GM19023 (cell line): ENCODE results near the gene SLC7A14.

Experiments used
- ATAC-seq: cut with Tn5 transposase; IDR thresholded peaks from one replicate; pipeline ENCODE4 v1.9.1; 2021; ENCODE audit warnings: mild to moderate bottlenecking, moderate library complexity; ENCODE audit not compliant: unreplicated experiment

The SLC7A14 gene

DNA sequence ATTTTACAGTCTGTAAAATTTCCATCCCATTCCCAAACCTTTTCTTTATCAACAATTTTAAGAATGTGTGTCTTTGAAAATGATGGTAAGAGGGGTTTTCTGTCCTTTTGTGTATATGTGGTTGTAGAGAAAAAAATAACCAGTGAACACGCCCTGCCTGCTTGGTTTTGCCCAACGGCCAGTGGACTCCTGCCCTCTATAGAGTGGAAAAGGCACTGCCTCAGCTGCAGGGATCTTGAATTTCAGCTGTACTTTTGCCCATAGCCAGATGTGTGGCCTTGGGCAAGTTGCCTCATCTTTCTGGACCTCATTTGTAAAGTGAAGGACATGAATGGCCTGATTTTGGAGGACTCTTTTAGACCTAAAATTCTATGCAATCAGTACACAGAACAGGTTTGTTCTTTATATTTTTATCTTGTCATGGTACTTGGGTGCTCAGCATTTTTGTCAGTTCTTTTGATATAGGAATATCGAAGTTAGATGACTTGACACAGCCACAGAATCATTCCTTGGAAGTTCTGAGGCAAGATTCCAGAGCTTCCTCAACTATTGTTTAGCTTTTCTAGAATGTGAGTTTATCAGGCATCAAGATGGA lies 86.2 kb downstream of the SLC7A14 start:
- ATAC-seq, result no peak

DNA sequence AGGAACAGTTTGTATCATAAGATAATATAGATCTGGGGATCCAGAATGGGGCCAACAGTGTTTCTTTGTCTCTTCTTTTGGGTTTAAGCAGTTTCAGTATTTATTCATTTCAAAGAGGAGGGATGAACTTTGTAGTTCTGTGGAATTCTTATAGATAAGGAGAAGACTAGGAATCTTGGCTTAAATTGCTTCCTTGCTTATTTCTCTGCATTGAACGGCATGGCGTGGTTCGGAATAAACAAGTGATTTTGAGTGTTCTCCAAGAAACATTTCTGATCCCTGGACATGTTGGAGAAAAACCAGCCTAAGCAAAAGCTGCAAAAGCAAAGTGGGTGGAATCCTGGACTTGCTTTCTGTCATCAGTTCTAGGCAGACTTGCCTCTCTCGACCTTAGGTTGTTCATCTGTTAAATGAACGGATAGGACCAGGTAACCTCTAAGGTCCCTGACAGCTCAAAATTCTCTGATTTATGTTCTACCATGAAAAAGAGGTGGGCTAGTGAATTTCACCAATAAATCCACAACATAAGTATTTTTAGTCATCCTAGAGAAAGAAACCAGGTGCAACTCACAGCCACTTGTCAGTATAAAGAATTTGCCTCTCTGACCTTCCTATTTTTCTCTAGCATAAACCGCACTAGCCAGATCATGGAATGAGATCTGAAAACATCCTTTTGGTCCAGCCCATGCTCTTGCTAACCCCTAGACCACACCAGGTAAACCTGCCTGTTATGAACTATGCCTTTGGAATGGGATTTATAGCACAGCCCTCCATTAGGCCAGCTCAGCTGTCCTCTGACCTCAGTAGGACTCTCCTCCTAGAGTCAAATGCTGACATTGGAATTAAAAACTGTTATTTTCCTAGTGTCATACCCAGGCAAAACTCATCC lies 88.4 kb downstream of the SLC7A14 start:
- no peak for ATAC-seq

DNA sequence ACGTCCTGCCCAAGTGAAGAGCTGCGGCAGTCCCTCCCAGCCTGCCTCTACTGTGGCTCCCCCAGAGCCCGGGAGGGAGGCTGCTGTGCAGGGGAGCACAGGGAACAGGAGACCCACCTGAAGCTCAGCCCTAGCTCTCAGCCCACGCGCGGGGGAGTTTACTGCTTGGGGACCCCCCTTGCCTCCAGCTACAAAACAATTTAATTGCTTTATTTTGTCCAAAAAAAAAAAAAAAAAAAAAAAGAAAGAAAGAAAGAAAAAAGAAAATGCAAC lies 89.1 kb downstream of the SLC7A14 start:
- no peak for ATAC-seq

DNA sequence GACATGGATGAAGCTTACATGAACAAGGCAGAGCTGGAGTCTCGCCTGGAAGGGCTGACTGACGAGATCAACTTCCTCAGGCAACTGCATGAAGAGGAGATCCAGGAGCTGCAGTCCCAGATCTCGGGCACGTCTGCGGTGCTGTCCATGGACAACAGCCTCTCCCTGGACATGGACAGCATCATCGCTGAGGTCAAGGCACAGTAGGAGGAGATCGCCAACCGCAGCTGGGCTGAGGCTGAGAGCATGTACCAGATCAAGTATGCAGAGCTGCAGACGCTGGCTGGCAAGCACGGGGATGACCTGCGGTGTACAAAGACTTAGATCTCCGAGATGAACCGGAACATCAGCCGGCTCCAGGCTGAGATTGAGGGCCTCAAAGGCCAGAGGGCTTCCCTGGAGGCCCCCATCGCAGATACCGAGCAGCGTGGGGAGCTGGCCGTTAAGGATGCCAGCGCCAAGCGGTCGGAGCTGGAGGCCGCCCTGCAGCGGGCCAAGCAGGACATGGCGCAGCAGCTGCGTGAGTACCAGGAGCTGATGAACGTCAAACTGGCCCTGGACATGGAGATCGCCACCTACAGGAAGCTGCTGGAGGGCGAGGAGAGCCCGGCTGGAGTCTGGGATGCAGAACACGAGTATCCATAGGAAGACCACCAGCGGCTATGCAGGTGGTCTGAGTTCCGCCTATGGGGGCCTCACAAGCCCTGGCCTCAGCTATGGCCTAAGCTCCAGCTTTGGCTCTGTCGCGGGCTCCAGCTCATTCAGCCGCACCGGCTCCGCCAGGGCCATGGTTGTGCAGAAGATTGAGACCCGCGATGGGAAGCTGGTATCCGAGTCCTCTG lies 89.6 kb downstream of the SLC7A14 start:
- no peak for ATAC-seq

DNA sequence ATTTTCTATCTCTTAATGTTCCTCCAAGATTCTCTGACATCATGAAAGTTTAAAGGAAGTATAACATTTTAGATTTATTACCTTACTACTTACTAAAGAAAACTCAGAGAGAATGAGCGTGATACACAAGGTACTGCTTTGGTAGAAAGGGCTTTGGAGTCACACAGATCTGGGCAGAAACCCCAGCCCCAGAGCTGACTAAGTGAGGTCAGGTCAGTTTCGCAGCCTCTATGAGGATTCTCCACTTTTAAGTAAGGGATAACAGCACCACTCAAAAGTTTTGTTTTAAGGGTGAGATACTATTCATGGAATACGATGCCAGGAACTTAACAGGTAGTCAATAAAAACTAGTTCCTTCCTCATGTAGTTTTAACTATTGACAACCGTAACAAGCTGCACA lies 91.1 kb downstream of the SLC7A14 start:
- no peak for ATAC-seq

DNA sequence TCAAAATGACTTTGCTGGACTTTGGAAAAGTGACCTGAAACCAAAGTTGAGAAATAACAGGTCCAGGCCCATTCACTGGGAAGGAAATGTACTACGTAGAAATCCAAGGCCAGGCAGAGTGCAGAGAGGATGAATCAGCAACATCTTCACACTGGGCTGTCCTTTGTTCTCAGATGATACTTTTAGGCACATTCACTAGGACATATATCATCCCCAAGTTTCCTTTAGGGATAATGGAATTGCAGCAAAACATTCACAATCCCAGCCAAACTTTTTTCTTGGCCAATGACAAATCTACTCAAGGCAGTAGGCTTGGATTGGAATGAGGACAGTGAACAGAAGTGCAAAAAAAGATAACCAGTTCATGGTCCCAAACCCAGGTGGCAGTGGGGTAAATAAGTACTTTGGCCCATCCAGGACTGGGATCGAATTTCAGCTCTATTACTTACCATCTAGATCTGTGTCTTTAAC lies 92.1 kb downstream of the SLC7A14 start:
- ATAC-seq, result no peak

DNA sequence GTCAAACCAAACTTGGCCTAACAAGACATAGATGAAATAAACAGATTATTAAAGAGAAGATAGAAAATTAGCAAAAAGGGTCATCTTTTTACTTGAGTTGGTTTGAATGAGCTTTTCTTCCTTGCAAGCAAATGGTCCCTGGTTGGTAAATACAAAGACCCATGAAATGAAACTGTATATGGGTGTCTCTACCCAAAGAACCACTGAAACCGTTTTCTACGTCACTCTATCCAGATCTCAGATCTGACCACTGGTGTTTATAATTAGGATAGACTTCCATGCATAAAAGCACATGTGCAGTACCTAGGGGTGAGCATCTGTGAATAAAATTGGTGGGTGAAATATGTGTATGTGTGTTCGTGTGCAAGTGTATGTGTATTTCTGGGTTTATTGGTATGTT lies 94.0 kb downstream of the SLC7A14 start:
- ATAC-seq, result no peak

DNA sequence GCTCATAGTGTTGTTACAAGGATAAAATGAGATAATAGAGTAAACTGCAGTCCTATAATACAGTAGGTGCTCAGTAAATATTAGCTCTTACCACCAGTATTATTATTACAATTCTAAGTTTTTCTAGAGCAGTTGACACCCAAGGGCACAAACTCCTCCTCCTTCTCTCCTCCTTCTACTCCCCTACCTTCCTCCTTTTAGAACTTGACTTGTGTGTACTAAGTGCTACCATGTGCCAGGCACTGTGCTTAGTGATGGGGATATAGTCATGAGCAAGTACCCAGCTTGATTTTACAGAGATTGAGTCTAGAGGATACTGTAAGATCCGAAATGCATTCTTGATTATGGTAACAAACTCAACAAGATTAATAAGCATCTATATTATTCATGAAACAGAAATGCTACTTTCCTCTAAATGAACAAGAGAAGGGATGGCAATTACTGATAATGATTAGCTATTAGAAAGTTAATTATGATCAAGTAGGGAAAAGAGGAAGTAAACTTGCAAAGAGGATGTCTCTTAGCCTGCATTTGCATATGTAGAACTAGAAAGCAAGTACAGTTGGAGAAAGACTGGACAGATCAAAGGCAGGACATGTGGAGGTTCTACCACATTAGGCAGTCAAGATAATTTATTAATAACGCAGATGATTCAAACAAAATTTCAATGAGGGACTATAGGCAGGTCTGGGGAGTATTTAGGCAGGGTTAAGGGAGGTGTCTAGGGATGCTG lies 94.9 kb downstream of the SLC7A14 start:
- ATAC-seq, result no peak

DNA sequence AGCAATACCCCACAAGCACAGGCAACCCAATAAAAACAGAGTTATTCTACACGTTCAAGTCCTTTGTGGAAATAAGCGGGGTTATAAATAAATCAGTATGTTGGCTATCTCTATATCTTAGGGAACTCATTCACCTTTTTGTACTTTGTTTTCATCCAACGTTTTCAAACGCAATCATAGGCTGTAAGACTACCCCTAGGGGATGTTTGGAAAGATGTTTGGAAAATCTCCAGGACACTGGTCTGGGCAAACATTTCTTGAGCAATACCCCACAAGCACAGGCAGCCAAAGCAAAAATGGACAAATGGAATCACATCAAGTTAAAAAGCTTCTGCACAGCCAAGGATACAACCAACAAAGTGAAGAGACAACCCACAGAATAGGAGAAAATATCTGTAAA lies 97.1 kb downstream of the SLC7A14 start:
- no peak for ATAC-seq

DNA sequence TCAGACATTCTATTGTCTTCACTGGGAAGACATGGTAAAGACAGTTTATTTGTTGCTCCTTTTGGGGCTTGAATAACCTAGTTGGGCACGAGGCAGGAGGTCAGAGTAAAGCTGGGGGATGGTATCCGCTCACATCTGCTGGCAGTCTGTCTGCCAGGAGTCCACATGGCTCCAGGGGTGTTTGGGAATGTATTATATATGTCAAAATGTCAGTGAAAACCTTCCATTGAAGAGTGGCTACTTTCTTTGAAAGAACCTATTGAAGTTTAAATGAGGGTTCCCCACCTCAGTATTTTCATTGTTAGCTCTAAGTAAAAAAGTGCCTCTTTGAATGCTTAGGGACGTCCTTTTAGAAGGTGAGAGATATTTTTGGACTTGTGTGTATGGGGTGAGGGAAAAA lies 98.8 kb downstream of the SLC7A14 start:
- ATAC-seq, result no peak

DNA sequence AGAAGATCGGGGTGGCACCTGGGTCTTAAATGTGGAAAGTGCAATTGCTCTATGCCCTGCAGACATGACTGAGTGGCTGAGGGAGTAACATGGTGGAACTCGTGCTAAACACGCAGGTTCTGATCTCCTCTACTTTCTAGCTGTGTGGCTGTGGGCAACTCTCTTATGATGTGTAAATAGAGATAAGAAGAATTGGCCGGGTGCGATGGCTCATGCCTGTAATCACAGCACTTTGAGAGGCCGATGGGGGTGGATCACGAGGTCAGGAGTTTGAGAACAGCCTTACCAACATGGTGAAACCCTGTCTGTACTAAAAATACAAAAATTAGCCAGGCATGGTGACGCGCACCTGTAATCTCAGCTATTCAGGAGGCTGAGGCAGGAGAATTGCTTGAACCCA lies 99.5 kb downstream of the SLC7A14 start:
- ATAC-seq, result no peak

DNA sequence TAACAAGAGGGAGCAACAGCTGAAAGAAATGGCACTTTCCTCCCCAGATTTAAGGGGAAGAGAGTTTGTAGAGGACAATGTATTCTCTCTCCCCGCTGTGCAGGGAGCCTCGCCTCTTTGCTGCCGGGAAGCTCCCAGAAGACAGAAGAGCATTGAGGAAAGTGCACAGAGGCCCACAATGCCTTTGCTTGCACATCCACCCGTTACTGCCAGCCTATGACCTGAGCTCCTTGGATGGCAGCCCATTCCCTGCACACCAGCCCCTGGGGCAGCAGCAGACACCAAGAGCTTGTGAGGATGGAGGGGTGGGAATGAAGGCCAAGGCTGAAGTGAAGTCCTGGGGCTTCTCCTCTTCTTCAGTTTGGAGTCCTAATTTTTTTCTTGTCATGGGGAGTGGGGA lies 100.2 kb downstream of the SLC7A14 start:
- no peak for ATAC-seq

DNA sequence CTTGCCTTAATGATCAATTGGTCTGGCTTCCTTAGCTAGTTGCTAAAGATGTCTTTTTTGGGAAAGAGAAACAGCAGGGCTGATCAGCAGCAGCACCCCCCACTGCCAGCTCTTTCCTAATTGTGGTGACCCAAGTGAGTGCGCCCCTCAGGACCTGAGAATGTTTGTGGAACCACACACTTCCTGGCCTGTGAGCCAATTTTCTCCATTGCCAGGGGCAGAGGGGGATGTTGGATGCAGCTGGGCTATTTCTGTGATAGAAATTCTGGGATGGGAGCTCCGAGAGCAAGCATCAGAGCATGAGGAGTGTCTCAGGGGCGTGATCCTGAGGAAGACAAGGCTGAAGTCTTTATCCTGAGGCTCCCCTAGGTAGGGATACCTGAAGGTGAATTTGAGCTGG lies 100.6 kb downstream of the SLC7A14 start:
- no peak for ATAC-seq

DNA sequence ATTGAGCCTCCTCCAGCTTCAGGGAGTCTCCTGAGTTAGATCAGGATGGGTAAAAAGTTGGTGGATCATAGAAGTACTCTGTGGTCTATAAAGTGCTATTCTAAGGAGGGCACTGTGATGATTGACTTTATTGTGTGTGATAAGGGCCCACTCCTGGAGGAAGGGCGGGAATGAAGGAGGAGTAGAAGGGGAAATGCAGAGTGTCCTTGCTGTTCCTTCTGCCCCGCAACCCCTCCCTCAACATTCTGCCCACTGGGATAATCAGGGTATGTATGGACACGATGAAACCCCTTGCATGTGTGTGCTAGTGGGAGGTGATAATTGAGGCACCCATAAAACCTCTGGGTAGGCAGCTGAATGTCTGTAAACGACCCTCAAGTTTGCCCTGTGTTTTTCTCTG lies 101.0 kb downstream of the SLC7A14 start:
- no peak for ATAC-seq

DNA sequence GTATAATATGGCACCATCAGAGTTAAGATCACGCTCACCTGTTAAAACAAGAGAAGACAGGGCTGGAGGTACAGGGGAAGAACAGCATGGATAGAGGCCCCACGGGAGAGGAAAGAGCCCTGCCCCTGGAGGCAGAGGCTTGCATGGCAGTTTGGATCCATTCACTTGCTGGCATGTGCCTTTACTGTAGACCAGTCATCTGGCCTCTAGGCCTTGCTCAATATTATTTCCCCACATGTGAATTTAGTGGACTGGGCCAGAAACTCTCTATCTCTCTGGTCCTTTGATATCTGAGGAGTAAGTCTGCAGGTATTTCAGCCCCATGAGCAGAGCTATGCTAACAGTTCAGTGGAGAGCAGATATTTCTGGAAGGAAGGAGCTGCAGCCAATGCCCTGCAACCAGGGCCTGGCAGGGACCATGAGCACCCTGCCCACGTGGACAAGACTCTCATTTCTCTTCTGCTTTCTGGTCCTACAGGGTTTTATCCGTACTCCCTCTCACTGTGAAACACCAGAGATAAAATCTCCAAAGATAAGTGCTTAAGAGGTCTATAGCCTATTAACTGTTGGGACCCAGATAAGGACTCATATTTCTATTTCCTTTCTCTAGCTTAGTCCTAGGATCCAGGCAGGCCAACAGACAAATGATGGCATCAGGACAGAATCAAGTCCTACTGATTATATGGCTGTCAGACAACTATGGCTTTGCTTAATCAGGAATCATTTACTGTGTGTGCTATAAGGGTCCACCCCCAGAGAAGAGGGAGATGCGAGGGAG lies 102.2 kb downstream of the SLC7A14 start:
- no peak for ATAC-seq

DNA sequence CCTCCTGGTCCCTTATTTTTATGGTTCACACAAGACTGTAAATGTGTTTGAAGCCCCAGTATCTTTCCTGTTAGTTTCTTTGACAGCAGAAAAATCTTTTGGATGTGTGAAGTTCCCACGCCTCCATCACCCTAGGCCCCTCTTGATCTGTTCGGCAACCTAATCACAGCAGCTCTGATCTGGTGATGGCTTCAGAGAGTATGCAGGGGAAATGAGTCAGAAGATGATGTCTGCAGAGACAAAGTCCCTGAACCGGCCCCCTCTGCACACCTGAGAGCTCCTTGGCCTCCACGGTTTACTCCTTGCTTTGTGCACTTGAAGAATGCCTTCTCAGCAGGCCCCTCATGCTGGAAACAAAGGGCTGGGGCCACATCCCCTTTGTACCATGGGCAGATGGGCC lies 103.7 kb downstream of the SLC7A14 start:
- no peak for ATAC-seq

DNA sequence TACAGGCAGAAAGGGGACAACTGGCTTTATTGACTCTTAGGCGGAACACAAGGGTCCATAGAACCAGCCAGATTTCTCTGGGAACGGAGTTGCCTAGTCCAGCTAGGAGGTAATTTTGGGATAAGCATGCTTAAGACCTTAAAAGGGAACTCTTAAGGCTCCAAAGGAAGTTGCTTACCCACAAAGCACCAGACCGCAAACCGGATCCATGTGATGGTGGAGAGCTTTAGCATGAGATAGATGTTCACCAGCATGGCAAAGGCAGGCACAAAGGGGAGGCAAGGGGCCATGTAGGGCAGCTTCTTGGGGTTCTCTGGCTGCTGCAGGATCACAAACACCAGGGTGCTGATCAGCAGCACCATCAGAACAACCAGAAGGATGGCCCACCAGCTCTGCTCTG lies 105.8 kb downstream of the SLC7A14 start:
- ATAC-seq, result no peak

DNA sequence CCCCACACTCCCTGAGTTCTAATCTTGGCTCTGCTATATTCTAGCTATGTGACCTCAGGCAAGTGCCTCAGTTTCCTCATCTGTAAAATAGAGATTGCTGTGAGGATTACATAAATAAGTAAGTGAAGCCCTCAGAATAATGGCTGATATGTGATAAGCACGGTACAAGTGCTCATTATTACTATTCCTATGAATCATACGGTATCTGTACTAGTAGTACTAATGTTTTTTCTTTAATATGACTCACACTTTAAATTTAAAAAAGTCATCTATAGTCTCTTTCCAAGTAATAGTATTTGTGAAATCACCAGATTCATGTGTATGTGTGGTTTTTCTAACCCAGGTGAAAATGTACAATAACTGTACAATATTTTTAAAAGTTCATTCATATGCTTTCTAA lies 108.5 kb downstream of the SLC7A14 start:
- no peak for ATAC-seq

DNA sequence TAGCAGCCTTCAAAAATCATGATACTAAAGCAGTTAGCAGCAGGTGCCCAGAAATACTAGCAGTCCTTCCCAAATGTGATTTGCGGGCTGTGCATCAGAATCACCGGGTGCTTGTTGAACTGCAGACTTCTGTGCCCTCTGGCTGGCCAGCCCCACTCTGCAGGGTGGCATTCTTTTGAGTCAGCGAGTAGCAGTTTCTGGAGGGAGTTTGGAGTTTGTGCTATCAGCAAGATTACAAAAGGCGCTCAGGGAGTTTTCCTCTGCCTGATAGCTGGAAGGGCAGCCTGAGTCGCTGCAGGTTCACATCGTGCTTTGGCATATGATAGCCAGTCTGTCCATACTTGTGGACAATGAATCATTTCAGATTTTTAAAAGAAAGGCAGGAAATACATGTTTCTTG lies 109.6 kb downstream of the SLC7A14 start:
- ATAC-seq, result no peak

DNA sequence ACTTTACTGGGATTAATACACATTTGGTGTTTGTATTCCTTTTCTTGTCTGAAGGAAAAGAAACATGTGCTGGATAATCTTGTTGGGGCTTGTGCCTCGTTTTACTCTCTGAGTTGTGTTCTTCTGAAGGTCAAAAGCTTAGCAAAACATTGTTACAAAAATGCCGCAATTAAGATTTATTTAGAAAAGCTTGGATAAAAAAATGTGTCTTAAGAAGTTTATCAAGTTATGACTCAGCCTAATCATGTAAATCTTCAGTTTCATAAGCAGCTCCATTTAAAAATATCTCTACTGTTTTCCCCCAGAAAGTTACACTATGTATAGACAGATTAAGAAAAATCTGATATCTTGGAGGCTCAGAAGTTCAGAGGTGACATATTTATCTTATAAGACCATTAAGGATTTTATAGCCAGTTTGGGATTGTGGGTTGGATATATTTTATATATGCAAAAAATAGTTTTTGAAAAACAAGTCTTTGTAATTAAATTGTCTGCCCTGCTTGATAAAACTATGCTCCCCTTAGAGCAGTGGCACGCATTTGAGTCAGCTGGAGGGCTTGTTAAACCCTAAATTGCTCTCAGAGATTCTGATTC lies 110.7 kb downstream of the SLC7A14 start:
- ATAC-seq, result no peak
